ENCODE data around the gene BIRC7.
A peak's percentile ranks its signal among the peaks of the same experiment; 100 is the strongest.

BIRC7 gene, protein sequence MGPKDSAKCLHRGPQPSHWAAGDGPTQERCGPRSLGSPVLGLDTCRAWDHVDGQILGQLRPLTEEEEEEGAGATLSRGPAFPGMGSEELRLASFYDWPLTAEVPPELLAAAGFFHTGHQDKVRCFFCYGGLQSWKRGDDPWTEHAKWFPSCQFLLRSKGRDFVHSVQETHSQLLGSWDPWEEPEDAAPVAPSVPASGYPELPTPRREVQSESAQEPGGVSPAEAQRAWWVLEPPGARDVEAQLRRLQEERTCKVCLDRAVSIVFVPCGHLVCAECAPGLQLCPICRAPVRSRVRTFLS

GRCh38 chr20:63235399-63235983 is at the start of gene BIRC7:
BIRC7 (plus strand) TSS chr20:63235905; CDS start chr20:63236097, 192 bp downstream.
- no peak within 1 kb of the TSS for H3K4me3 ChIP-seq (ENCODE audit: low read depth in 1 of 2, low read length in 1 of 2)
- H3K27ac ChIP-seq, result peak within 1 kb of the TSS; percentile 51
- TF ChIP-seq, protein P1, sequence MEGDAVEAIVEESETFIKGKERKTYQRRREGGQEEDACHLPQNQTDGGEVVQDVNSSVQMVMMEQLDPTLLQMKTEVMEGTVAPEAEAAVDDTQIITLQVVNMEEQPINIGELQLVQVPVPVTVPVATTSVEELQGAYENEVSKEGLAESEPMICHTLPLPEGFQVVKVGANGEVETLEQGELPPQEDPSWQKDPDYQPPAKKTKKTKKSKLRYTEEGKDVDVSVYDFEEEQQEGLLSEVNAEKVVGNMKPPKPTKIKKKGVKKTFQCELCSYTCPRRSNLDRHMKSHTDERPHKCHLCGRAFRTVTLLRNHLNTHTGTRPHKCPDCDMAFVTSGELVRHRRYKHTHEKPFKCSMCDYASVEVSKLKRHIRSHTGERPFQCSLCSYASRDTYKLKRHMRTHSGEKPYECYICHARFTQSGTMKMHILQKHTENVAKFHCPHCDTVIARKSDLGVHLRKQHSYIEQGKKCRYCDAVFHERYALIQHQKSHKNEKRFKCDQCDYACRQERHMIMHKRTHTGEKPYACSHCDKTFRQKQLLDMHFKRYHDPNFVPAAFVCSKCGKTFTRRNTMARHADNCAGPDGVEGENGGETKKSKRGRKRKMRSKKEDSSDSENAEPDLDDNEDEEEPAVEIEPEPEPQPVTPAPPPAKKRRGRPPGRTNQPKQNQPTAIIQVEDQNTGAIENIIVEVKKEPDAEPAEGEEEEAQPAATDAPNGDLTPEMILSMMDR (IDR thresholded peaks at IDR 0.05), result no peak
- H3K9me3 ChIP-seq, result no peaks in the 10 kb centered on the region
- no peaks in the 10 kb centered on the region for H3K4me1 ChIP-seq (ENCODE audit: control insufficient read depth in 1 of 2, insufficient read depth in 1 of 2, low read depth in 1 of 2, low read length in 1 of 2)
- no peaks in the 10 kb centered on the region for H3K36me3 ChIP-seq
- H3K27me3 ChIP-seq, result peaks cover 46% of the 10 kb centered on the region

DNA sequence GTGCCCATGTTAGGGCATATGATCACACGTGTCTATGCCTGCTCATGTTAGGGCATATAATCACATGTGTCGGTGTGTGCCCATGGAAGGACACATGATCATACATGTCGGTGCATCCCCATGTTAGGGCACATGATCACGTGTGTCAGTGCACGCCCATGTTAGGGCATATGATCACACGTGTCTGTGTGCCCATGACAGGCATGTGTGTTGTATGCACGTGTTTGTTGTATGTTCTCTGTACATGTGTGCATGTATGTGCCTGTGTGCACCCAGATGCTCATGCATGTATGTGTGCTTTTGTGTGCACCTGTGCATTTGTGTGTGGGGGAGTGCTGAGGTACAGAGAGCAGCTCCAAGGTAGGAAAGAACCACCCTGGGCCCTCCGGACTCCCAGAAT is 49.6 kb upstream of the BIRC7 start:
- Histone ChIP-seq H3K4me3 (ENCODE audit: low read depth in 1 of 2, low read length in 1 of 2) (no peak overlapping the region), H3K27me3 (peaks cover 27% of the 10 kb centered on the region), H3K4me1 (ENCODE audit: control insufficient read depth in 1 of 2, insufficient read depth in 1 of 2, low read depth in 1 of 2, low read length in 1 of 2) (no peaks in the 10 kb centered on the region), H3K9me3 (no peaks in the 10 kb centered on the region), H3K27ac (no peak overlapping the region), H3K36me3 (no peaks in the 10 kb centered on the region)
- TF ChIP-seq, protein P1 (IDR thresholded peaks at IDR 0.05), result no peak

DNA sequence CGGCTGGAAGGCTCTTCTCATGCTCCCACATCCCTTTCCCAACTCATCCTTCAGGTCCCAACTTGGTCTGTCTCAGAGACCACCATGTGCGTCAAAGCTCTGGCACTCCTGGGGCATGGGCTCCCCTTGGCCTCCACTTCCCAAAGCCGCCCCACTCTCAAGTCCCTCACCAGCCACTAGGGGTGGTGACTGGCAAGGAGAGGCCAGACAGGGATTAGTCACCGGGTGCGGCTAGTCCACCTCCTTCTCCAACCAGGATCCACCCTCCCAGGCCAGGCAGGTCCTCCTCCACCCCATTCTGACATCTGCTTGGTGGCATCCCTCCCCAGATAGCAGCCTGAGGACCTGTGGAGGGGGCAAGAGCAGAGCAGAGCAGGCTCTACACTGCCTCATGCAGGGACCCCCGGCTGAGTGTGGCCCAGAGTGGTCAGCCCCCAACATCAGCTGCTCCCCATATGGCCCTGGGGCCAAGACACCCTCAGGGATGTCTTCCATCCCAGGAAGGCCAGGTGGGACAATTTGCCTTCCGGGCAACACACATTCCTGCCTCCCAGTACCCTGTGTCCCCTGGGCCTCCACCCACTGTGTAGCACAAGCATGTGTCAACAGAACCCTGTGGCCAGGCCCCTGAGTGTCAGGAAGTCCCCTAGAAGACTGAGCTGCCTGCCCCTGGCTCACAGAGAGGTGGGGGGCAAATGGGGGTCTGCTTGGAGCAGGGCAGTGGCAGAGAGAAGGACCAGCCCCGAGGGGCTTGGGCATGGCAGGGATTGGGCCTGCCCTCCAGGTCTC is 49.0 kb upstream of the BIRC7 start:
- H3K9me3 ChIP-seq, result no peaks in the 10 kb centered on the region
- no peaks in the 10 kb centered on the region for H3K36me3 ChIP-seq
- TF ChIP-seq, protein P1 (IDR thresholded peaks at IDR 0.05), result no peak
- H3K27me3 ChIP-seq, result peaks cover 20% of the 10 kb centered on the region
- H3K4me1 ChIP-seq (ENCODE audit: control insufficient read depth in 1 of 2, insufficient read depth in 1 of 2, low read depth in 1 of 2, low read length in 1 of 2), result no peaks in the 10 kb centered on the region
- H3K4me3 ChIP-seq (ENCODE audit: low read depth in 1 of 2, low read length in 1 of 2), result no peak overlapping the region
- no peak overlapping the region for H3K27ac ChIP-seq

GRCh38 chr20:63187338-63188158 is 48.2 kb upstream of the BIRC7 start:
- Histone ChIP-seq H3K27ac (no peak overlapping the region), H3K36me3 (no peaks in the 10 kb centered on the region), H3K27me3 (peaks cover 12% of the 10 kb centered on the region), H3K4me3 (ENCODE audit: low read depth in 1 of 2, low read length in 1 of 2) (no peak overlapping the region), H3K4me1 (ENCODE audit: control insufficient read depth in 1 of 2, insufficient read depth in 1 of 2, low read depth in 1 of 2, low read length in 1 of 2) (no peaks in the 10 kb centered on the region), H3K9me3 (no peaks in the 10 kb centered on the region)
- TF ChIP-seq, protein P1 (IDR thresholded peaks at IDR 0.05), result no peak

DNA sequence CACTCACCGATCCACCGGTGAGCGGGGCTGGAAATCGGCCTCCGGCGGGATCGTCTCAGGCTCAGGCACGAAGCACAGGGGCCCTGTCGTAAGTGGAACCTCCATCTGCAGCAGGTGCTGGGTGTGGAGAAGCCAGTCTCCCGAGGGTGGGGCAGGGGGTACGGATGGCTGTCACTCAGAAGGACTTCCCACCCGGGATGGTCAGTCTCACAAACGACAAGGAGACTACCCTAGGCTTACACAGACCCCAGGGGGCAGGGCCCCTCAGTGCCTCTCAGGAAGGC is 47.6 kb upstream of the BIRC7 start:
- Histone ChIP-seq H3K4me1 (ENCODE audit: control insufficient read depth in 1 of 2, insufficient read depth in 1 of 2, low read depth in 1 of 2, low read length in 1 of 2) (no peaks in the 10 kb centered on the region), H3K36me3 (no peaks in the 10 kb centered on the region), H3K4me3 (ENCODE audit: low read depth in 1 of 2, low read length in 1 of 2) (no peak overlapping the region), H3K27me3 (peaks cover 7% of the 10 kb centered on the region), H3K9me3 (no peaks in the 10 kb centered on the region), H3K27ac (no peak overlapping the region)
- TF ChIP-seq, protein P1 (IDR thresholded peaks at IDR 0.05), result no peak

All from neutrophil (primary cell).